Right kidney (tissue), 9 donors: ENCODE results near the gene CKLF.
"Not testable (repeated sequence)": the region's sequence is repeated elsewhere in the genome, so short reads cannot be mapped to it uniquely, and the experiment has no call there.

Experiments
- DNase-seq: peaks from one replicate; pipeline ENCODE4 v3.0.0-alpha.2; 2016
- long read RNA-seq, 8 donors: transcript quantifications; one replicate each; lab custom pipeline, GENCODE V29; 2026

Gene CKLF
- long read RNA-seq, donor 1, transcript CKLF-202 (3 exons, 571 nt) = minor isoform, 5 of 99 reads
- long read RNA-seq, donor 1, transcript CKLF-203 (3 exons, 508 nt) = major isoform, 57 of 99 reads
- long read RNA-seq, donor 1, transcript CKLF-204 (2 exons, 412 nt) = minor isoform, 5 of 99 reads
- long read RNA-seq, donor 1, transcript CKLF-201 (4 exons, 669 nt) = minor isoform, 19 of 99 reads
- long read RNA-seq, donor 1, partial matches to known transcripts = 0 of 99 reads
- long read RNA-seq, donor 1, other reads (novel, unspliced or antisense) = 8 of 99 reads
- long read RNA-seq, donor 2, transcript CKLF-203 (3 exons, 508 nt) = major isoform, 34 of 59 reads
- long read RNA-seq, donor 2, transcript CKLF-201 (4 exons, 669 nt) = minor isoform, 18 of 59 reads
- long read RNA-seq, donor 2, partial matches to known transcripts = 0 of 59 reads
- long read RNA-seq, donor 2, other reads (novel, unspliced or antisense) = 0 of 59 reads
- long read RNA-seq, donor 3, transcript CKLF-201 (4 exons, 669 nt) = minor isoform, 10 of 27 reads
- long read RNA-seq, donor 3, transcript CKLF-203 (3 exons, 508 nt) = major isoform, 13 of 27 reads
- long read RNA-seq, donor 3, partial matches to known transcripts = 0 of 27 reads
- long read RNA-seq, donor 3, other reads (novel, unspliced or antisense) = 0 of 27 reads
- long read RNA-seq, donor 4, transcript CKLF-203 (3 exons, 508 nt) = major isoform, 31 of 65 reads
- long read RNA-seq, donor 4, transcript CKLF-201 (4 exons, 669 nt) = minor isoform, 12 of 65 reads
- long read RNA-seq, donor 4, partial matches to known transcripts = 6 of 65 reads
- long read RNA-seq, donor 4, other reads (novel, unspliced or antisense) = 6 of 65 reads
- long read RNA-seq, donor 5, transcript CKLF-203 (3 exons, 508 nt) = major isoform, 42 of 64 reads
- long read RNA-seq, donor 5, transcript CKLF-201 (4 exons, 669 nt) = minor isoform, 15 of 64 reads
- long read RNA-seq, donor 5, partial matches to known transcripts = 0 of 64 reads
- long read RNA-seq, donor 5, other reads (novel, unspliced or antisense) = 0 of 64 reads
- long read RNA-seq, donor 6, transcript CKLF-201 (4 exons, 669 nt) = minor isoform, 10 of 41 reads
- long read RNA-seq, donor 6, transcript CKLF-203 (3 exons, 508 nt) = major isoform, 28 of 41 reads
- long read RNA-seq, donor 6, partial matches to known transcripts = 0 of 41 reads
- long read RNA-seq, donor 6, other reads (novel, unspliced or antisense) = 0 of 41 reads
- long read RNA-seq, donor 7 = 0 reads
- long read RNA-seq, donor 8, transcript CKLF-201 (4 exons, 669 nt) = minor isoform, 15 of 40 reads
- long read RNA-seq, donor 8, transcript CKLF-203 (3 exons, 508 nt) = major isoform, 21 of 40 reads
- long read RNA-seq, donor 8, partial matches to known transcripts = 0 of 40 reads
- long read RNA-seq, donor 8, other reads (novel, unspliced or antisense) = 0 of 40 reads

DNA sequence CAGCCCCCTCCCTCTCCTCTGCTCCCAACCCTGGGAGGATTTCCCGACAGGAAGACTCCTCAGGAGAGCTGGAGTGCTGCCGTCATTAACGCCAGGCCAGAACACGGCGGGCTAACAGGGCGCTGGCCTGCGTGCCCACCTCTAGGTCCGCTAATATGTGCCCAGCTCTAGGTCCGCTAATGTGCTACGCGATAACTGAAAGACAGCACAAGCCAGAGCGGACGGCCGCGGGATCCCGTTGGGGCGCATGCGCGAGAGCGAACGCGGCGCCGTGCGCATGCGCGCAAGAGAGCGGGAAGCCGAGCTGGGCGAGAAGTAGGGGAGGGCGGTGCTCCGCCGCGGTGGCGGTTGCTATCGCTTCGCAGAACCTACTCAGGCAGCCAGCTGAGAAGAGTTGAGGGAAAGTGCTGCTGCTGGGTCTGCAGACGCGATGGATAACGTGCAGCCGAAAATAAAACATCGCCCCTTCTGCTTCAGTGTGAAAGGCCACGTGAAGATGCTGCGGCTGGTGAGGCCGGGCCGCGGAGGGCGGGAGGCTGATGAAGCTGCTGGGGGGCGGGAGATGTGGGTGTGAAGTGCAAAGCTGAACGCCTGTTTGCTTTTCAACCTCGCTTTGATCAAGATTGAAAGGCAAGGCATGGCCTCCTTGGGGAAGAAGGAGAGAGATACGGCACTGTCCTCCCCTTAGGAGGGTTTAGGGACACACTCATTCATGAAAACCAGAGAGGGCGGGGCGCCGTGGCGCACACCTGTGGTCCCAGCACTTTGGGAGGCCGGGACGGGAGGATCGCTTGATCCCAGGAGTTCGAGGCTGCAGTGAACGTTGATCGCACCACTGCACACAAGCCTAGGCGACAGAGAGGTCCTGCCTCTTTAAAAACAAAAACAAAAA is at the start of gene CKLF:
TSS of gene CKLF (plus strand) at position 291 of the 892 bp plus-strand sequence. CDS start at position 431, 140 bp downstream.
- peak; percentile 97 for DNase-seq

GRCh38 chr16:66503030-66503429 is 49.3 kb upstream of the CKLF start:
- DNase-seq = no peak

GRCh38 chr16:66503612-66504011 is 48.8 kb upstream of the CKLF start:
- DNase-seq = no peak

GRCh38 chr16:66507731-66508239 is 44.6 kb upstream of the CKLF start:
- DNase-seq = no peak

GRCh38 chr16:66508248-66508913 is 44.0 kb upstream of the CKLF start:
- DNase-seq = no peak

DNA sequence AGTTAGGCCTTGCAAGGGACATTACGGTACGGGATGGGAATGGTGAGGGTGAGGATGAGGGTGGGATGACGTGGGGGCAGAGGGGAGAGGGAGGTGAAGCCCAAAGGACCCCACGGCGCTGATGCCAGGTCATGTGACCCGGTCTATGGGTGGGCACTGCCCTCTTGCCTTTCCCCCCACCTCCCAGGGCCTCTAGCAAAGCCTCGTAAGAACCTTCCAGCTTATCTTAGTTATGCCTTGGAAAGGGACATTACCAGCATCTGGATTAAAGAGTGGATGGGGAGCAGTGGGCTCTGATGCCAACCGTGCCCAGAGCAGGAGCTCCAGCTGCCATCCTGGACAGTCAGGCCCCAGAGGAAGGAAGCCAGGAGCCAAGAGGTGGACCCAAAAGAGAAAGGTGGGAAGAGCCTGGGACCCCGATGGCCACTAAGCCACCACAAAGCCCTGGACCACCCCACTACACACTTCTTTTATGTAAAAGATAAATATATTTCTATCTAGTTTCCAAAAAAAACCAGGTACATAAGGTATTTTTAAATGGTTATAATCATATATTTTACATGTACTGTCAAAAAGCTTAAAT is 43.4 kb upstream of the CKLF start:
- no peak for DNase-seq

DNA sequence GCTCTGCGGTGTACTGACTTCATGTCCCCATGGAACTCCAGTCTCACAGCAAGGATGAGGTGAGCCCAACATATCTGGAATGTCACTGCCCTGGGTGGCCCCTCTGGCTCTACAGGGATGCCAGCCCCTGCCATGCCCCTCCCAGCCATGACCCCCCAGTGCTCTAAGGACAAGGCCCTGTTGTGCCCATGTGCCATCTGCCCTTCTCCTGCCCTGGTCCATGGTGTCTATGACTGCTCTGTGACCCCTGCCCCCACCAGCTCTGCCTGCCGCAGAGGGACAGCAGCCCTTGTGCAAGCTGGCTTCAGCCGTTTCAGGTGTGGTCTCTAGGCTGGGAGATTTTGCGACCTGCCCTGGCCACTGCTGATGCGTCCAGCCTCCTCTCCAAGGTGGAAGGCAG is 42.8 kb upstream of the CKLF start:
- no peak for DNase-seq

GRCh38 chr16:66510298-66510697 is 42.1 kb upstream of the CKLF start:
- DNase-seq = no peak

- no peak for DNase-seq
These were observed 41.4 kb upstream of the CKLF start for GRCh38 chr16:66510711-66511601.

DNA sequence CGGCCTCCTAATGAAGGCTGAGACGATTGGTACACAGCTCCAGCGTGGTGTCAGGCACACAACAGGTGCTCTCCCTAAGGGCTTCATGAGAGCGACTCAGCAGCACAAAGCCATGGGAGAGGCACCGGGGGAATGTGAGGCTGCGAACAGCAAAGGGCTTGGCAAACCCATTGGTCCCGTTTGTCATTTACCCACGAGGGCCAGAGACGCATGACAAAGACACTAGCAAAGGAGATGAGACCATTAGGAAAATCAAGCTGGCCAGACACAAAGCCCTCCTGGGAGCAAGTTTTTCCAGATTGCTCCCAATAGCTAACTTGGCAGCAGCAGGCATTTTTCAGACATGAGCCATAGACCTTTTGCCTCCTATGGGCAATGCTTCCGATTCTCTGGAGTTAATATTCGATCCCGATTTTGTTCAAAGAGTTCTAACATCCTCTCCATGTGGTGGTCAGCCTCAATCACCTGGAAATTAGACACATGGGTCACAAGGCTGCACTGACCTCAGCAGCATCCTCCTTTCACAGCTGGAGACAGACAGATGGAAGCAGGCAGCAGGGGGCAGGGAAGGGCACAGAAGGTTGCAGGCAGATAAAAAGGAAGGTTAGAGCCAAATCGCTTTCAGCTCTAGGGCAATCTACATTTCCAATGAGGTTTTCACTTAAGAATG is 40.6 kb upstream of the CKLF start:
- no peak for DNase-seq

DNA sequence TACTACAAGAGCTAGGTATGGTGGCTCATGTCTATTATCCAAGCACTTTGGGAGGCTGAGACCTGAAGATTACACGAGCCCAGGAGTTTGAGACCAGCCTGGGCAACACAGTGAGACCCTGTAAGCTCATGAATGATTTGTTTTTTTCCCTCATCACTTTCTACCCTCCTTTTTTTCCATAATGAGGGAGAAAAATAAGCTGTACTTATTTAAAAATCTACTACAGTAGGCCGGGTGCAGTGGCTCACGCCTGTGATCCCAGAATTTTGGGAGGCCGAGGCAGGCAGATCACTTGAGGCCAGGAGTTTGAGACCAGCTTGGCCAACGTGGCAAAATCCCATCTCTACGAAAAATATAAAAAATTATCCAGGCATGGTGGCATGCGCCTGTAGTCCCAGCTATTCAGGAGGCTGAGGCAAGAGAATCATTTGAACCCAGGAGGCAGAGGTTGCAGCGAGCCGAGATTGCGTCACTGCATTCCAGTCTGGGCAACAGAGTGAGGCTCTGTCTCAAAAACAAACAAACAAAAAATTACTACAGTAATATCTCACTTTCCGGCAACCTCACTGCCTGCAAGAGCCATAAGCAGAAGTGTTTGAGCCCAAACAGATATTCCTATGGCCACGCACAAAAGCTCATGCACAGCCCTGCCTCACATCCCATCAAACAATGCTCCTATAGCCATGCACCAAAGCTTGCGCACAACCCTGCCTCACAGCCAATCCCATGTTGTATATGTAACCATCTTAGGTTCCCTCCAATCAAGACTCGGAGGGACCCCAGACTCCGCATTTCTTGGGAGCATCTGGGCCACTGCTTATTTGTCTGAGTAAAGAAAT is 39.9 kb upstream of the CKLF start:
- DNase-seq = no peak

GRCh38 chr16:66513111-66513723 is 39.2 kb upstream of the CKLF start:
- DNase-seq = no peak

DNA sequence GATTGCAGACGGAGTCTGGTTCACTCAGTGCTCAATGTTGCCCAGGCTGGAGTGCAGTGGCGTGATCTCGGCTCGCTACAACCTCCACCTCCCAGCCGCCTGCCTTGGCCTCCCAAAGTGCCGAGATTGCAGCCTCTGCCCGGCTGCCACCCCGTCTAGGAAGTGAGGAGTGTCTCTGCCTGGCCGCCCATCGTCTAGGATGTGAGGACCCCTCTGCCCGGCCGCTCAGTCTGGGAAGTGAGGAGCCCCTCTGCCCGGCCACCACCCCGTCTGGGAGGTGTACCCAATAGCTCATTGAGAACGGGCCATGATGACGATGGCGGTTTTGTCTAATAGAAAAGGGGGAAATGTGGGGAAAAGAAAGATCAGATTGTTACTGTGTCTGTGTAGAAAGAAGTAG is 38.0 kb upstream of the CKLF start:
- DNase-seq = not testable (repeated sequence)

DNA sequence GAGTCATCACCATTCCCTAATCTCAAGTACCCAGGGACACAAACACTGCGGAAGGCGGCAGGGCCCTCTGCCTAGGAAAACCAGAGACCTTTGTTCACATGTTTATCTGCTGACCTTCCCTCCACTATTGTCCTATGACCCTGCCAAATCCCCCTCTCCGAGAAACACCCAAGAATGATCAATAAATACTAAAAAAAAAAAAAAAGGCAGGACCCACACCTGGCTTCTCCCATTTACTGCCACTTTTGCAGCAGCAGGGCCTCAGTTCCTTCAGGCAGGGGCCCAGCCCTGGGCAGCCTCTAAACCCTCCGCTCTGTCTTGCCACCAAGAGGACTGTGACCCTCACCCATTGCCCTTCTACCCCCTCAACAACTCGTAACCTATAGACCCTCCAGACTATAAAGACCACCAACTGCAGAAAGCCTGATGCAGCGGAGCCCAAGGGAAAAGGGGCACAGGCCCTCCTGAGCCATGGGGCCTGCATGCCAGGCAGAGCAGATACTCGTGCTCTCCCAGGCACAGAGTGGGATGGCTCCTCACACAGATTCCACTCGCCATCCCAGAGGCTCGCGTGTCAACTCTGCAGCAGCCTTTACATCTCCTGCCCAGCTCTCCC is 37.3 kb upstream of the CKLF start:
- DNase-seq = not testable (repeated sequence)

- no peak for DNase-seq
These were observed 36.5 kb upstream of the CKLF start for GRCh38 chr16:66515596-66516508.
